Activated CD8-positive, alpha-beta T cell treated with anti-CD3 and anti-CD28 coated beads for 36 hours (primary cell): Measurements from ENCODE around the gene GTF3C1. TPM values are rescaled to one million over a fixed set of nuclear protein-coding genes. Genes with fewer than 3 reads are reported as not detected.

Source experiments
- ATAC-seq: fragments of 200-7000 bp; cut with Tn5 transposase; one replicate; pipeline ENCODE4 v1.10.0; 2021; ENCODE audit warnings: mild to moderate bottlenecking, moderate library complexity
- CTCF ChIA-PET: fragments of 350-600 bp; sonication (Branson Sonifier 250); formaldehyde crosslinking; loops from one replicate; lab custom pipeline; 2021; ENCODE audit warnings: antibody characterized with exemption; lab: Charles Lee
- POLR2A ChIA-PET: fragments of 350-600 bp; sonication (Branson Sonifier 250); formaldehyde crosslinking; loops from one replicate; lab custom pipeline; 2021; ENCODE audit warnings: antibody characterized with exemption; lab: Charles Lee
- DNase-seq: peaks from one replicate; pipeline ENCODE4 v3.0.0-alpha.2; 2020
- H3K27ac Mint-ChIP-seq: one replicate; pipeline ENCODE4 v1.8.0; 2021; ENCODE audit warnings: mild to moderate bottlenecking, mixed read lengths
- H3K27me3 Mint-ChIP-seq: one replicate; pipeline ENCODE4 v1.8.0; 2021; ENCODE audit warnings: mixed read lengths
- H3K36me3 Mint-ChIP-seq: one replicate; pipeline ENCODE4 v1.8.0; 2021; ENCODE audit warnings: low read depth, mixed read lengths
- H3K4me1 Mint-ChIP-seq: one replicate; pipeline ENCODE4 v1.8.0; 2021; ENCODE audit warnings: low read depth, mixed read lengths
- H3K4me3 Mint-ChIP-seq: one replicate; pipeline ENCODE4 v1.8.0; 2021; ENCODE audit warnings: mild to moderate bottlenecking, moderate library complexity, mixed read lengths
- H3K9me3 Mint-ChIP-seq: one replicate; pipeline ENCODE4 v1.8.0; 2021; ENCODE audit warnings: mixed read lengths
- intact Hi-C: fragments of 100-400 bp; cut with micrococcal nuclease; formaldehyde crosslinking; loops from one replicate; pipeline ENCODE4 v1.10.0; 2022
- total RNA-seq, 2 experiments: library from RNA; stranded (reverse); gene quantifications; one replicate each; pipeline ENCODE4 v1.2.3, GENCODE V29; 2021
- TF ChIP-seq, protein P1 (sequence below): fragments of 200-600 bp; IDR thresholded peaks from one replicate; pipeline ENCODE4 v1.8.0; 2022; ENCODE audit warnings: antibody characterized with exemption, mild to moderate bottlenecking

Gene GTF3C1
- total RNA-seq, 2 experiments from 2014 or later, result 55.9 to 58.6 TPM

DNA sequence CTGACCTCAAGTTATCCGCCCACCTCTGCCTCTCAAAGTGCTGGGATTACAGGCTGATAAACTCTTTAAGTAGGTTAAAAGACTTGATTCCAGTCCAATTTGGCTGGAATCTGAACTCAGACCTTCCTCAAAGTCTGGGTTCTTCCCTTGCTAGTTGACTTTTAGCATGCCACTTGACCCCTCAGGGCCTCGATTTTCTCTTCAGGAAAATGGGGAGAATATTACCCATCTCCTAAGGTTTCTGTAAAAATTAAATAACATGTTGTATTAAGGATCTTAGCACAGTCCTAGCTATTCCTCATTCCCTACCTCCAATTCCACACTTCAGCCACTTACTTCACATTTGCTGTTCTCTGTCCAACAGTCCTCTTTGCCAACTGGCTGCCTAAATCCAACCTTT is 1.9 kb downstream of the GTF3C1 start:
- DNase-seq (no peak), ATAC-seq (no peak)
- no peak overlapping the region for H3K4me3 Mint-ChIP-seq
- TF ChIP-seq, protein P1, sequence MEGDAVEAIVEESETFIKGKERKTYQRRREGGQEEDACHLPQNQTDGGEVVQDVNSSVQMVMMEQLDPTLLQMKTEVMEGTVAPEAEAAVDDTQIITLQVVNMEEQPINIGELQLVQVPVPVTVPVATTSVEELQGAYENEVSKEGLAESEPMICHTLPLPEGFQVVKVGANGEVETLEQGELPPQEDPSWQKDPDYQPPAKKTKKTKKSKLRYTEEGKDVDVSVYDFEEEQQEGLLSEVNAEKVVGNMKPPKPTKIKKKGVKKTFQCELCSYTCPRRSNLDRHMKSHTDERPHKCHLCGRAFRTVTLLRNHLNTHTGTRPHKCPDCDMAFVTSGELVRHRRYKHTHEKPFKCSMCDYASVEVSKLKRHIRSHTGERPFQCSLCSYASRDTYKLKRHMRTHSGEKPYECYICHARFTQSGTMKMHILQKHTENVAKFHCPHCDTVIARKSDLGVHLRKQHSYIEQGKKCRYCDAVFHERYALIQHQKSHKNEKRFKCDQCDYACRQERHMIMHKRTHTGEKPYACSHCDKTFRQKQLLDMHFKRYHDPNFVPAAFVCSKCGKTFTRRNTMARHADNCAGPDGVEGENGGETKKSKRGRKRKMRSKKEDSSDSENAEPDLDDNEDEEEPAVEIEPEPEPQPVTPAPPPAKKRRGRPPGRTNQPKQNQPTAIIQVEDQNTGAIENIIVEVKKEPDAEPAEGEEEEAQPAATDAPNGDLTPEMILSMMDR, result no peak
- no peaks in the 10 kb centered on the region for H3K27me3 Mint-ChIP-seq
- no peak overlapping the region for H3K27ac Mint-ChIP-seq
- no peaks in the 10 kb centered on the region for H3K9me3 Mint-ChIP-seq
- H3K4me1 Mint-ChIP-seq, result peaks cover 32% of the 10 kb centered on the region
- intact Hi-C loops, result no loop called here
- peaks cover 21% of the 10 kb centered on the region for H3K36me3 Mint-ChIP-seq
- ChIA-PET POLR2A (no interaction called here), CTCF (no interaction called here)

DNA sequence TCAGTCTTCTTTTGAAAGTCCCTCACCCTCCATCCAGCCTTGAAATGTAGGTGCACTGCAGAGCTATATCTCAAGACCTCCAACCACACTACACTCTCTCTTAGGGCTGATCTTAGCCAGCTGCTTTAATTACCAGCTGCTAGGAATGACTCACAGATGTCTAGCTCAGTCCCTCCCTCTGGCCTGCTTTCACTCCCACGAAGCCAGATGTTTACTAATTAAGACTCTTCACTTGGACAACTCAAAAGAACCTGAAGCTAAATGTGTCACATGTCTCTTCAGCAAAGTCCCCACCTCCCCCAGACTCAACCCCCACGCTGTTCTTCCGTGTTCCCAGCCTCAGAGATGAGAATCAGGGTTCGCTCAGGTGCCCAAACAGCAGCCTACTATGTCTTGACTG is 2.6 kb downstream of the GTF3C1 start:
- CTCF ChIA-PET, result interaction anchor here (1.3 kb wide), 1 partner anchor 524 kb away, joined by 4 read pairs; no protein-coding TSS in a partner anchor
- H3K9me3 Mint-ChIP-seq, result no peaks in the 10 kb centered on the region
- TF ChIP-seq, protein P1, result no peak
- peak overlapping the region; percentile 4 for H3K4me3 Mint-ChIP-seq
- no peak for ATAC-seq
- H3K27me3 Mint-ChIP-seq, result no peaks in the 10 kb centered on the region
- peaks cover 28% of the 10 kb centered on the region for H3K36me3 Mint-ChIP-seq
- intact Hi-C loops, result no loop called here
- H3K4me1 Mint-ChIP-seq, result peaks cover 32% of the 10 kb centered on the region
- no peak overlapping the region for H3K27ac Mint-ChIP-seq
- POLR2A ChIA-PET, result no interaction called here
- DNase-seq, result peak; percentile 11

DNA sequence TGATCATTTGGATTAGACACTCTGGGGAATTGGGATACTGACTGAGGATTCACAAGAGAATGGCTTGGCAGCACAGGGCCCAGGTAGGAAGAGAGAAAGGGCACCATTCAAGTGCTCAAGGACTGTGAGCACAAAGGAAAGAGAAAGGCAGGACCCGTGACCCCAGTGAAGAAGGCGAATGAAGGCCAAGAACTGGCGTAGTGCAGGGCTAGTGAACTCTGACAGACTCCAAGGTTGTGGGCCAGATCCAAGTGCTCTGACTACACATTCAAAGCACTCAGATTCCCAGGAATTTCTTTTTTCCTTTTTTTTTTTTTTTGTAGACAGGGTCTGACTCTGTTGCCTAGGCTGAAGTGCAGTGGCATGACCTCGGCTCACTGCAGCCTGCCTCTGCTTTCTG is 5.0 kb downstream of the GTF3C1 start:
- ATAC-seq (no peak), DNase-seq (no peak)
- H3K27me3 Mint-ChIP-seq, result no peaks in the 10 kb centered on the region
- H3K4me3 Mint-ChIP-seq, result no peak overlapping the region
- no peak overlapping the region for H3K27ac Mint-ChIP-seq
- TF ChIP-seq, protein P1, result no peak
- peaks cover 20% of the 10 kb centered on the region for H3K4me1 Mint-ChIP-seq
- CTCF ChIA-PET, result no interaction called here
- intact Hi-C loops, result no loop called here
- peaks cover 52% of the 10 kb centered on the region for H3K36me3 Mint-ChIP-seq
- no peaks in the 10 kb centered on the region for H3K9me3 Mint-ChIP-seq
- POLR2A ChIA-PET, result no interaction called here

DNA sequence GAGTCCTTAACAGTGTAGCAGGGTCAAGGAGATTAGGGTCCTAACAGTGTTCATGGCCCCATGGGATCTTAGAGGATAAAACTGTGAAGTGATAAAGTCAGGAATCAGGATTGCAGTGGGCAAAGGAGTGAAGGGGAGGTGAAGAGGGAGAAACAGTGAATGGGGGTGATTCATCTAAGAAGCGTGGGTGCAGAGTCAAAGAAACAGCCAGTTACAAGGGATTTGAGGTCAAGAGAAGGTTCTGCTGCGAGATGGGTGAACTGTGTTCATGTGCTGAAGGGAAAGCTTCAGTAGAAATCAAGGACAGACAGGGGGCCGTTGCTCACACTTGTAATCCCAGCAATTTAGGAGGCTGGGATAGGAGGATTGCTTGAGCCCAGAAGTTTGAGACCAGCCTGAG is 5.9 kb downstream of the GTF3C1 start:
- TF ChIP-seq, protein P1, result no peak
- Mint-ChIP-seq H3K4me3 (no peak overlapping the region), H3K4me1 (peaks cover 18% of the 10 kb centered on the region), H3K36me3 (peaks cover 61% of the 10 kb centered on the region), H3K27ac (no peak overlapping the region), H3K27me3 (no peaks in the 10 kb centered on the region), H3K9me3 (no peaks in the 10 kb centered on the region)
- ATAC-seq (no peak), DNase-seq (no peak)
- CTCF ChIA-PET, result no interaction called here
- POLR2A ChIA-PET, result interaction anchor here (0.6 kb wide), 1 partner anchor 12 kb away, joined by 3 read pairs; no protein-coding TSS in a partner anchor
- intact Hi-C loops, result no loop called here

DNA sequence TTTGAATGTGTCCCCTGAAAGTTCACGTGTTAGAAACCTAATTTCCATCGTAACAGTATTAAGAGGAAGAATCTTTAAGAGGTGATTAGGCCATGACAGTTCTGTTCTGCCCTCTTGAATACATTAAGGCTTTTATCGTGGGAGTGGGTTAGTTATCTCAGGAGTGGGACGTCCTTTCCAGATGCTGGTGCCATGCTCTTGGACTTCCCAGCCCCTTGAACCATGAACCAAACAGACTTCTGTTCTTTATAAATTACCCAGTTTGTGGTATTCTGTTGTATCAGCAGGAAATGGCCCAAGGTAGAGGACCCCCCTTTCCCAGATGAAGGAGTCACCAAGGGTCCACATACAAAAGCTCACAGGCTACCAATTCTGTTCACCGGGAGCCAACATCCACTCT is 10.1 kb downstream of the GTF3C1 start:
- ATAC-seq, result no peak
- H3K4me3 Mint-ChIP-seq, result no peak overlapping the region
- POLR2A ChIA-PET, result no interaction called here

More for the DNA sequence above, 10.1 kb downstream of the GTF3C1 start:
- CTCF ChIA-PET, result no interaction called here
- Mint-ChIP-seq H3K27ac (no peak overlapping the region), H3K36me3 (peaks cover 73% of the 10 kb centered on the region), H3K4me1 (peaks cover 2% of the 10 kb centered on the region), H3K9me3 (no peaks in the 10 kb centered on the region), H3K27me3 (no peaks in the 10 kb centered on the region)
- no peak for DNase-seq
- TF ChIP-seq, protein P1, result no peak
- intact Hi-C loops, result no loop called here
